NCI-H345 treated with DMSO at 0.1 percent for 48 hours (cell line): ENCODE results near the gene IQCB1.
"Not testable (repeated sequence)": the region's sequence is repeated elsewhere in the genome, so short reads cannot be mapped to it uniquely, and the experiment has no call there.

Experiments used
- DNase-seq: peaks from one replicate; lab custom pipeline; 2025; ENCODE audit not compliant: unreplicated experiment; lab: John Stamatoyannopoulos, UW

IQCB1 gene

GRCh38 chr3:121809249-121809648, 25.6 kb downstream of the IQCB1 start:
- no peak for DNase-seq

GRCh38 chr3:121803771-121804320, 31.0 kb downstream of the IQCB1 start:
- DNase-seq, result no peak

GRCh38 chr3:121800906-121801305, 34.0 kb downstream of the IQCB1 start:
- no peak for DNase-seq

- DNase-seq, result no peak
Observed at GRCh38 chr3:121796970-121797369, 37.9 kb downstream of the IQCB1 start.

GRCh38 chr3:121794264-121794983, 40.4 kb downstream of the IQCB1 start:
- DNase-seq, result no peak

- no peak for DNase-seq
Observed at GRCh38 chr3:121793078-121793477, 41.8 kb downstream of the IQCB1 start.

- no peak for DNase-seq
Observed at GRCh38 chr3:121786485-121786884, 48.4 kb downstream of the IQCB1 start.

- DNase-seq, result not testable (repeated sequence)
Observed at GRCh38 chr3:121782784-121783183, 52.1 kb downstream of the IQCB1 start.

- no peak for DNase-seq
Observed at GRCh38 chr3:121781611-121782010, 53.2 kb downstream of the IQCB1 start.

GRCh38 chr3:121775095-121775494, 59.8 kb downstream of the IQCB1 start:
- not testable (repeated sequence) for DNase-seq

GRCh38 chr3:121769246-121769645, 65.6 kb downstream of the IQCB1 start:
- no peak for DNase-seq

GRCh38 chr3:121768452-121768851, 66.4 kb downstream of the IQCB1 start:
- no peak for DNase-seq

- DNase-seq, result no peak
Observed at GRCh38 chr3:121759541-121760202, 75.2 kb downstream of the IQCB1 start.

- DNase-seq, result no peak
Observed at GRCh38 chr3:121758727-121759450, 76.0 kb downstream of the IQCB1 start.

GRCh38 chr3:121757812-121758545, 76.9 kb downstream of the IQCB1 start:
- DNase-seq, result no peak

- no peak for DNase-seq
Observed at GRCh38 chr3:121757087-121757811, 77.6 kb downstream of the IQCB1 start.

- DNase-seq, result no peak
Observed at GRCh38 chr3:121752772-121753171, 82.1 kb downstream of the IQCB1 start.

GRCh38 chr3:121752261-121752660, 82.6 kb downstream of the IQCB1 start:
- no peak for DNase-seq

- DNase-seq, result no peak
Observed at GRCh38 chr3:121750087-121750415, 84.8 kb downstream of the IQCB1 start.

- peak; percentile 97 for DNase-seq
Observed at GRCh38 chr3:121749276-121750086, 85.4 kb downstream of the IQCB1 start, which contains the start of gene GOLGB1. Gene GOLGB1, minus strand, starts transcription at chr3:121749741. Its CDS starts 18,770 bp downstream, at chr3:121730971.
